Keratinocyte (primary cell): ENCODE measurements around the gene MGAT5. TPM values are rescaled to one million over a fixed set of nuclear protein-coding genes. Genes with fewer than 3 reads are reported as not detected.

ENCODE experiments used
- DNase-seq: peaks from one replicate; pipeline ENCODE4 v3.0.0-alpha.2; 2011; ENCODE audit warnings: low read depth, missing footprints, low spot score
- FAIRE-seq: peaks from 2 replicates; lab custom pipeline; 2011; peaks lifted over from hg19 to GRCh38; lab: Jason Lieb, UNC
- H2AFZ ChIP-seq: 2 replicates; pipeline ENCODE4 v1.6.0; 2012; ENCODE audit warnings: low read length, control low read depth, inconsistent platforms; ENCODE audit not compliant: control insufficient read depth
- H3K27ac ChIP-seq: 2 replicates; pipeline ENCODE4 v1.5.1; 2011; ENCODE audit warnings: low read length; ENCODE audit not compliant: control insufficient read depth, insufficient read depth
- H3K27me3 ChIP-seq: 3 replicates; pipeline ENCODE4 v1.6.0; 2011; ENCODE audit warnings: low read length; ENCODE audit not compliant: control insufficient read depth, insufficient read depth; ENCODE audit errors: extremely low read depth
- H3K36me3 ChIP-seq, 2 experiments: 2 replicates in 1 of 2; 3 replicates in 1 of 2; pipeline ENCODE4 v1.5.1; 2011; ENCODE audit warnings: low read length in 2 of 2, mild to moderate bottlenecking in 1 of 2; ENCODE audit not compliant: control insufficient read depth in 2 of 2, insufficient read depth in 2 of 2; ENCODE audit errors: extremely low read depth in 1 of 2
- H3K4me1 ChIP-seq: 3 replicates; pipeline ENCODE4 v1.5.1; 2011; ENCODE audit warnings: low read length; ENCODE audit not compliant: control insufficient read depth, insufficient read depth; ENCODE audit errors: extremely low read depth
- H3K4me2 ChIP-seq: 3 replicates; pipeline ENCODE4 v1.6.0; 2011; ENCODE audit warnings: low read depth, low read length; ENCODE audit not compliant: control insufficient read depth, insufficient read depth; ENCODE audit errors: extremely low read depth
- H3K4me3 ChIP-seq, 3 experiments: fragments of 200-600 bp in 1 of 3; sonication (generic) in 1 of 3; 2 replicates in 2 of 3; 3 replicates in 1 of 3; pipeline ENCODE4 v1.5.1; 2011 to 2016; ENCODE audit warnings: low read length in 3 of 3, mild to moderate bottlenecking in 3 of 3, control low read depth in 2 of 3, inconsistent platforms in 1 of 3, low read depth in 1 of 3, mixed read lengths in 1 of 3, mixed run types in 1 of 3, moderate library complexity in 1 of 3; ENCODE audit not compliant: control insufficient read depth in 2 of 3, insufficient read depth in 2 of 3; ENCODE audit errors: extremely low read depth in 1 of 3
- H3K79me2 ChIP-seq: 2 replicates; pipeline ENCODE4 v1.6.0; 2012; ENCODE audit warnings: low read length; ENCODE audit not compliant: control insufficient read depth, insufficient read depth
- H3K9ac ChIP-seq: 3 replicates; pipeline ENCODE4 v1.6.0; 2011; ENCODE audit warnings: low read length; ENCODE audit not compliant: control insufficient read depth, insufficient read depth; ENCODE audit errors: extremely low read depth
- H3K9me1 ChIP-seq: 3 replicates; pipeline ENCODE4 v1.6.0; 2011; ENCODE audit warnings: low read length; ENCODE audit not compliant: control insufficient read depth, insufficient read depth; ENCODE audit errors: extremely low read depth
- H3K9me3 ChIP-seq: 2 replicates; pipeline ENCODE4 v1.5.1; 2012; ENCODE audit warnings: low read depth, low read length; ENCODE audit not compliant: control insufficient read depth
- H4K20me1 ChIP-seq: 3 replicates; pipeline ENCODE4 v1.6.0; 2011; ENCODE audit warnings: low read length; ENCODE audit not compliant: control insufficient read depth, insufficient read depth; ENCODE audit errors: extremely low read depth
- CTCF ChIP-seq, 3 experiments: IDR thresholded peaks in 1 of 3; conservative IDR thresholded peaks in 1 of 3; optimal IDR thresholded peaks in 1 of 3; 2 replicates in 2 of 3; 3 replicates in 1 of 3; pipeline versions ENCODE3 to v1.5.1; 2011; ENCODE audit warnings: low read length in 3 of 3, mild to moderate bottlenecking in 3 of 3, moderate library complexity in 2 of 3, control low read depth in 1 of 3, inconsistent platforms in 1 of 3; ENCODE audit not compliant: insufficient read depth in 2 of 3; ENCODE audit errors: extremely low read depth in 1 of 3
- EZH2 ChIP-seq: IDR thresholded peaks from one replicate; pipeline ENCODE4 v1.6.1; 2012; ENCODE audit warnings: inconsistent platforms, mild to moderate bottlenecking, low read length, moderate library complexity
- dilution Hi-C: fragments of 300-500 bp; cut with MboI; formaldehyde crosslinking; loops from one replicate; pipeline ENCODE4 v1.7.0; 2020; ENCODE audit warnings: low sequenced_read_pairs; ENCODE audit not compliant: extremely low pct_ligation_motif_present
- polyA plus RNA-seq, 5 experiments: library from polyadenylated mRNA; depleted of rRNA in 3 of 5; stranded (reverse) in 3 of 5; stranded (forward) in 1 of 5; unstranded in 1 of 5; fragments of >200 nt; gene quantifications; 1 replicate in 1 of 5; 2 replicates in 3 of 5; 3 replicates in 1 of 5; pipeline versions ENCODE4 v1.2.1 to v1.2.3, GENCODE V29; 2011 to 2012; ENCODE audit warnings: missing spikeins in 2 of 5, low read depth in 1 of 5, low replicate concordance in 1 of 5

The MGAT5 gene
- polyA plus RNA-seq, 1 donor (not counting 4 experiments of a cell fraction or from before 2014, with no cell fraction given): 23.0 TPM

GRCh38 chr2:134347756-134348155 is 93.9 kb downstream of the MGAT5 start:
- H3K36me3 ChIP-seq: peaks cover 10 to 13% of the 10 kb centered on the region in 2 experiments
- no peaks in the 10 kb centered on the region for H3K9me1 ChIP-seq
- H3K4me3 ChIP-seq: no peak overlapping the region
- dilution Hi-C loops: no loop called here
- H3K4me2 ChIP-seq: no peak overlapping the region
- no peaks in the 10 kb centered on the region for H3K27me3 ChIP-seq
- no peaks in the 10 kb centered on the region for H4K20me1 ChIP-seq
- TF ChIP-seq CTCF (optimal IDR thresholded peaks at IDR 0.05 in 1 of 3, IDR thresholded peaks at IDR 0.05 in 1 of 3, conservative IDR thresholded peaks at IDR 0.05 in 1 of 3; ENCODE audit: extremely low read depth in 1 of 3, insufficient read depth in 2 of 3, low read length in 3 of 3) (no peak), EZH2 (no peak)
- no peaks in the 10 kb centered on the region for H3K79me2 ChIP-seq
- H3K27ac ChIP-seq: no peak overlapping the region
- H3K4me1 ChIP-seq: no peaks in the 10 kb centered on the region
- FAIRE-seq (no peak), DNase-seq (no peak)
- H3K9ac ChIP-seq: no peak overlapping the region
- H2AFZ ChIP-seq: no peak overlapping the region
- H3K9me3 ChIP-seq: no peaks in the 10 kb centered on the region

GRCh38 chr2:134348239-134348638 is 94.4 kb downstream of the MGAT5 start:
- TF ChIP-seq EZH2 (no peak), CTCF (optimal IDR thresholded peaks at IDR 0.05 in 1 of 3, IDR thresholded peaks at IDR 0.05 in 1 of 3, conservative IDR thresholded peaks at IDR 0.05 in 1 of 3; ENCODE audit: extremely low read depth in 1 of 3, insufficient read depth in 2 of 3, low read length in 3 of 3) (no peak)
- Histone ChIP-seq H3K9me3 (no peaks in the 10 kb centered on the region), H3K4me1 (no peaks in the 10 kb centered on the region), H3K27me3 (no peaks in the 10 kb centered on the region), H3K36me3 (peaks cover 10 to 13% of the 10 kb centered on the region in 2 experiments), H3K27ac (no peak overlapping the region), H4K20me1 (no peaks in the 10 kb centered on the region), H3K4me3 (no peak overlapping the region), H3K4me2 (no peak overlapping the region), H3K79me2 (no peaks in the 10 kb centered on the region), H3K9me1 (no peaks in the 10 kb centered on the region), H3K9ac (no peak overlapping the region), H2AFZ (no peak overlapping the region)
- FAIRE-seq (no peak), DNase-seq (no peak)
- dilution Hi-C loops: no loop called here
